PC-3 (cell line): Measurements from ENCODE around the gene MPV17L. TPM values are rescaled to one million over a fixed set of nuclear protein-coding genes. Genes with fewer than 3 reads are reported as not detected.
"Not testable (repeated sequence)": the region's sequence is repeated elsewhere in the genome, so short reads cannot be mapped to it uniquely, and the experiment has no call there.

Experiments
- ATAC-seq: fragments of 200-7000 bp; cut with Tn5 transposase; 2 replicates; pipeline ENCODE4 v1.9.1; 2020; ENCODE audit warnings: mild to moderate bottlenecking, moderate library complexity
- BruUV-seq: library from RNA; stranded (reverse); fragments of 400-500 nt; replicated peaks from 2 replicates; lab custom pipeline; 2021; lab: Mats Ljungman, UMichigan
- CTCF ChIA-PET: fragments of 300-600 bp; sonication (Branson Sonifier 250); formaldehyde crosslinking; loops from one replicate; lab custom pipeline; 2022; ENCODE audit warnings: antibody characterized with exemption; lab: Charles Lee
- POLR2A ChIA-PET: fragments of 300-600 bp; sonication (Branson Sonifier 250); formaldehyde crosslinking; loops from one replicate; lab custom pipeline; 2022; ENCODE audit warnings: antibody characterized with exemption; ENCODE audit not compliant: unreplicated experiment; lab: Charles Lee
- DNase-seq: peaks from one replicate; pipeline ENCODE4 v3.0.0-alpha.2; 2015
- H2AFZ ChIP-seq: fragments of 300-600 bp; sonication (generic); 2 replicates; pipeline ENCODE4 v1.6.0; 2016; ENCODE audit warnings: antibody characterized with exemption, low read length
- H3F3A ChIP-seq: fragments of 300-600 bp; sonication (generic); one replicate; pipeline ENCODE4 v1.6.0; 2017; ENCODE audit warnings: antibody characterized with exemption, low read length, control low read depth, mild to moderate bottlenecking; ENCODE audit not compliant: unreplicated experiment
- H3K27ac ChIP-seq: fragments of 300-600 bp; sonication (generic); 2 replicates; pipeline ENCODE4 v1.5.1; 2016; ENCODE audit warnings: mild to moderate bottlenecking, low read length
- H3K27me3 ChIP-seq: fragments of 300-600 bp; sonication (generic); 2 replicates; pipeline ENCODE4 v1.6.1; 2016; ENCODE audit warnings: low read length, mixed read lengths
- H3K36me3 ChIP-seq: fragments of 300-600 bp; sonication (generic); 2 replicates; pipeline ENCODE4 v1.6.1; 2016; ENCODE audit warnings: low read depth, mixed run types, low read length, mixed read lengths
- H3K4me1 ChIP-seq: fragments of 300-600 bp; sonication (generic); 2 replicates; pipeline ENCODE4 v1.5.1; 2016; ENCODE audit warnings: low read length; ENCODE audit not compliant: insufficient read depth
- H3K4me2 ChIP-seq: fragments of 300-600 bp; sonication (generic); 2 replicates; pipeline ENCODE4 v1.6.0; 2016; ENCODE audit warnings: low read length
- H3K4me3 ChIP-seq: fragments of 300-600 bp; sonication (generic); 2 replicates; pipeline ENCODE4 v1.5.1; 2016; ENCODE audit warnings: mild to moderate bottlenecking, low read length, mixed read lengths
- H3K79me2 ChIP-seq: fragments of 300-600 bp; sonication (generic); 2 replicates; pipeline ENCODE4 v1.6.1; 2017; ENCODE audit warnings: low read length, mixed read lengths
- H3K9ac ChIP-seq: fragments of 300-600 bp; sonication (generic); 2 replicates; pipeline ENCODE4 v1.6.0; 2016; ENCODE audit warnings: mild to moderate bottlenecking, low read length
- H3K9me2 ChIP-seq: fragments of 300-600 bp; sonication (generic); replicated peaks from 2 replicates; pipeline ENCODE4 v1.6.1; 2016; ENCODE audit warnings: mixed run types, low read length, mixed read lengths
- H3K9me3 ChIP-seq: fragments of 300-600 bp; sonication (generic); 2 replicates; pipeline ENCODE4 v1.6.1; 2016; ENCODE audit warnings: low read length, mixed read lengths
- H4K20me1 ChIP-seq: fragments of 300-600 bp; sonication (generic); 2 replicates; pipeline ENCODE4 v1.6.1; 2016; ENCODE audit warnings: low read length, mixed read lengths
- EZH2 ChIP-seq: fragments of 300-600 bp; sonication (generic); IDR thresholded peaks from one replicate; pipeline ENCODE4 v1.6.1; 2017; ENCODE audit warnings: antibody characterized with exemption, mild to moderate bottlenecking, low read length; ENCODE audit not compliant: unreplicated experiment
- EZH2phosphoT487 ChIP-seq: fragments of 300-600 bp; sonication (generic); IDR thresholded peaks from 2 replicates; pipeline ENCODE4 v1.6.1; 2018; ENCODE audit warnings: mild to moderate bottlenecking, antibody characterized with exemption, low read length, borderline replicate concordance
- intact Hi-C: fragments of 100-400 bp; cut with micrococcal nuclease; formaldehyde crosslinking; loops from 2 replicates; pipeline ENCODE4 v1.9.0; 2023
- total RNA-seq: library from RNA; depleted of rRNA; stranded (reverse); fragments of >200 nt; gene quantifications from 2 replicates; pipeline ENCODE4 v1.2.3, GENCODE V29; 2014
- TF ChIP-seq, protein P1 (sequence below): fragments of 300-600 bp; sonication (generic); conservative IDR thresholded peaks from 2 replicates; pipeline ENCODE4 v1.5.1; 2017; ENCODE audit warnings: antibody characterized with exemption, low read depth, mild to moderate bottlenecking, low read length

MPV17L gene
- total RNA-seq, 1 experiment from 2014 or later = 6.0 TPM

DNA sequence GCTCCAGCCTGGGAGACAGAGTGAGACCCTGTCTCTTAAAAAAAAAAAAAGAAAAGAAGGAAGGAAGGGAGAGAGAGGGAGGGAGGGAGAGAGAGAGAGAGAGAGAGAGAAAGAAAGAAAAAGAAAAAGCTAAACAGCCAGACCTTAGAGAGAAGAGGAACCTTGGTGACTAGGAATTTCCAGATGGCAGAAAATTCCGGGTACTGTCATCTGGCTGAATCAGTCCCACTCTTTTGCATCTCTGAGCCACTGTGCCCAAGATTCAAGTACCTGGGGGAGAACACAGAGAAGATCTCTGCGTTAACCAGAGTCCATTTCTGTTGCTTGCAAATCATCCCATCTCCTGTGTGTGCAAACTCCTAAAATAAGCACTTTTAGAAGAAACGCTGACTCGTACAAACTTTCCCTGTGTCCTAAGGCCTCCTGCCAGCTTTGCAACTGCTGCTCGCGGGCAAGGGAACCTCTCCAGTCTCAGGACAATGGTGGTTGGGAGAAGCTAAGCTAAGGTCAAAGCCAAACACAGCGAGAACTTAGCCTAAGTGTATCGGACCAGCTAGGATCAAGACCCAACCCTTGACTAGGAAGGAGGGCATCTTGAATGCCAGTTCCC lies 56.8 kb downstream of the MPV17L start:
- no peak for DNase-seq
- Histone ChIP-seq H4K20me1 (no peaks in the 10 kb centered on the region), H2AFZ (no peak overlapping the region), H3K4me1 (no peaks in the 10 kb centered on the region), H3K79me2 (no peaks in the 10 kb centered on the region), H3K4me2 (no peak overlapping the region), H3K9ac (no peak overlapping the region), H3K27me3 (no peaks in the 10 kb centered on the region), H3K9me2 (no peaks in the 10 kb centered on the region), H3K27ac (no peak overlapping the region), H3K4me3 (no peak overlapping the region), H3F3A (no peaks in the 10 kb centered on the region), H3K9me3 (no peaks in the 10 kb centered on the region), H3K36me3 (no peaks in the 10 kb centered on the region)
- intact Hi-C loops = no loop called here
- ChIA-PET CTCF (no interaction called here), POLR2A (no interaction called here)
- TF ChIP-seq EZH2 (no peak), EZH2phosphoT487 (no peak)
- TF ChIP-seq, protein P1, sequence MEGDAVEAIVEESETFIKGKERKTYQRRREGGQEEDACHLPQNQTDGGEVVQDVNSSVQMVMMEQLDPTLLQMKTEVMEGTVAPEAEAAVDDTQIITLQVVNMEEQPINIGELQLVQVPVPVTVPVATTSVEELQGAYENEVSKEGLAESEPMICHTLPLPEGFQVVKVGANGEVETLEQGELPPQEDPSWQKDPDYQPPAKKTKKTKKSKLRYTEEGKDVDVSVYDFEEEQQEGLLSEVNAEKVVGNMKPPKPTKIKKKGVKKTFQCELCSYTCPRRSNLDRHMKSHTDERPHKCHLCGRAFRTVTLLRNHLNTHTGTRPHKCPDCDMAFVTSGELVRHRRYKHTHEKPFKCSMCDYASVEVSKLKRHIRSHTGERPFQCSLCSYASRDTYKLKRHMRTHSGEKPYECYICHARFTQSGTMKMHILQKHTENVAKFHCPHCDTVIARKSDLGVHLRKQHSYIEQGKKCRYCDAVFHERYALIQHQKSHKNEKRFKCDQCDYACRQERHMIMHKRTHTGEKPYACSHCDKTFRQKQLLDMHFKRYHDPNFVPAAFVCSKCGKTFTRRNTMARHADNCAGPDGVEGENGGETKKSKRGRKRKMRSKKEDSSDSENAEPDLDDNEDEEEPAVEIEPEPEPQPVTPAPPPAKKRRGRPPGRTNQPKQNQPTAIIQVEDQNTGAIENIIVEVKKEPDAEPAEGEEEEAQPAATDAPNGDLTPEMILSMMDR = no peak
- ATAC-seq = no peak
- no TSS peak for BruUV-seq

DNA sequence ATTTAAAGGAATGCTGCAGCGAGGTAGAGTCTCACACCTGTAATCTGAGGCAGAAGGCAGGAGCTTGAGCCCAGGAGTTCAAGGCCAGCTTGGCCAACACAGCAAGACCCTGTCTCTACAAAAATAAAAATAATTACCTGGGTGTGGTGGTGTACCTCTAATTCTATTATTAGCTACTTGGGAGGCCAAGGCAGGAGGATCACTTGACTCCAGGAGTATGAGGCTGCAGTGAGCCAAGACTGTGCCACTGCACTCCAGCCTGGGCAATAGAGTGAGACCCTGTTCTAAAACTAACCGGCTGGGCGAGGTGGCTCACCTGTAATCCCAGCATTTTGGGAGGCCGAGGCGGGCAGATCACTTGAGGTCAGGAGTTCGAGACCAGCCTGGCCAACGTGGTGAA lies 57.7 kb downstream of the MPV17L start:
- intact Hi-C loops, H2AFZ ChIP-seq, DNase-seq, POLR2A ChIA-PET, H3K9ac ChIP-seq, BruUV-seq, H4K20me1 ChIP-seq, H3K27ac ChIP-seq, CTCF ChIA-PET, H3K4me3 ChIP-seq, H3K79me2 ChIP-seq, H3K4me1 ChIP-seq, H3K27me3 ChIP-seq, H3K36me3 ChIP-seq, ATAC-seq, H3K4me2 ChIP-seq, H3K9me2 ChIP-seq, H3F3A ChIP-seq, H3K9me3 ChIP-seq: not testable (repeated sequence)

DNA sequence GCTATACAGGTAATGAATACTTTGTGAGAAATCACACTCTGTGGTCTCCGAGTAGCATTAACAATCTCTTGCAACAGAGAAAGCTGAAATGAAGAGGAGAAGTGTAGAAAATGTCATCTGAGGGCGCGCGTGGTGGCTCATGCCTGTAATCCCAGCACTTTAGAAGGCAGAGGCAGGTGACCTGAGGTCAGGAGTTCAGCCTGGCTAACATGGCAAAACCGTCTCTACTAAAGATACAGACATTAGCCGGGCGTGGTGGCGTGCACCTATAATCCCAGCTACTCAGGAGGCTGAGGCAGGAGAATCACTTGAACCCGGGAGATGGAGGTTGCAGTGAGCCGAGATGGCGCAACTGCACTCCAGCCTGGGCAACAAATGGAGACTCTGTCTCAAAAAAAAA lies 59.4 kb downstream of the MPV17L start:
- H3K4me2 ChIP-seq, H4K20me1 ChIP-seq, BruUV-seq, H3K4me3 ChIP-seq, H3K4me1 ChIP-seq, CTCF ChIA-PET, ATAC-seq, H3K36me3 ChIP-seq, H3K27ac ChIP-seq, H2AFZ ChIP-seq, POLR2A ChIA-PET, DNase-seq, H3K9me3 ChIP-seq, H3K27me3 ChIP-seq, H3K9me2 ChIP-seq, H3K79me2 ChIP-seq, H3K9ac ChIP-seq, intact Hi-C loops, H3F3A ChIP-seq: not testable (repeated sequence)

DNA sequence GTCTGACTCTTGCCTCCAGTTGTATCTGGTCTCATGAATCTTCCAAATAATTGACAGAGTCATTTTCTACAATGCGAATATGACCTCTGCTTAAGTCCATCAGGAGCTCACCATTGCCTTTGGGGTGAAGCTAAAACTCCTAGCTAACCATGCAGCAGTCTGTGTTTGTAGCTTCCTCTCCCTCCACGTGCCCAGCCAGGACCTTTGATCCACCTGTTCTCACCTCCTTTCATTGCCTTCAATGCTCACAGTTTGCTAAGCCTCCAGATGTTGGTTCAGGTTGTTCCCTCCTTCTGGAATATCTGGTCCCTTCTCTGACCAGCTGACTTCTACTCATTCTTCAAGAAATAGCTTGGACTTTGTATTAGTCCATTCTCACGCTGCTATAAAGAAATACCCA lies 61.8 kb downstream of the MPV17L start:
- no peaks in the 10 kb centered on the region for H3K9me3 ChIP-seq
- no peak overlapping the region for H3K4me3 ChIP-seq
- no TSS peak for BruUV-seq
- intact Hi-C loops = no loop called here
- no peaks in the 10 kb centered on the region for H3K79me2 ChIP-seq
- CTCF ChIA-PET = no interaction called here
- no peaks in the 10 kb centered on the region for H4K20me1 ChIP-seq
- TF ChIP-seq EZH2 (no peak), EZH2phosphoT487 (no peak)
- TF ChIP-seq, protein P1 = no peak
- no peak for DNase-seq
- no peak overlapping the region for H2AFZ ChIP-seq
- no peak for ATAC-seq
- H3K27me3 ChIP-seq = no peaks in the 10 kb centered on the region
- no peaks in the 10 kb centered on the region for H3K36me3 ChIP-seq
- no peak overlapping the region for H3K4me2 ChIP-seq
- H3K4me1 ChIP-seq = peaks cover 19% of the 10 kb centered on the region
- H3F3A ChIP-seq = no peaks in the 10 kb centered on the region
- no peak overlapping the region for H3K9ac ChIP-seq
- H3K9me2 ChIP-seq = no peaks in the 10 kb centered on the region
- no peak overlapping the region for H3K27ac ChIP-seq
- POLR2A ChIA-PET = no interaction called here
